A549 (cell line): ENCODE measurements around the gene SCUBE1. TPM values are rescaled to one million over a fixed set of nuclear protein-coding genes. Genes with fewer than 3 reads are reported as not detected.

ENCODE experiments used
- ATAC-seq, 2 experiments: fragments of 200-7000 bp in 1 of 2; fragments of >200 bp in 1 of 2; cut with Nextera tagmentation in 1 of 2; cut with Tn5 transposase in 1 of 2; 3 replicates each; pipeline versions ENCODE4 v1.8.0 to v1.9.1; 2018 to 2020; ENCODE audit warnings: mild to moderate bottlenecking in 1 of 2, moderate library complexity in 1 of 2
- CTCF ChIA-PET: fragments of 300-600 bp; sonication (Branson Sonifier 250); formaldehyde crosslinking; extraction: SDS; loops from one replicate; lab custom pipeline; 2021; ENCODE audit warnings: antibody characterized with exemption, inconsistent platforms; lab: Yijun Ruan, JAX
- POLR2A ChIA-PET: fragments of 350-600 bp; formaldehyde crosslinking; extraction: SDS; loops from one replicate; lab custom pipeline; 2021; ENCODE audit warnings: antibody characterized with exemption, inconsistent platforms; lab: Yijun Ruan, JAX
- DNase-seq, 2 experiments: peaks; one replicate each; pipeline versions ENCODE4 v3.0.0 to v3.0.0-alpha.2; 2011 to 2016; ENCODE audit warnings: low read depth in 1 of 2, low spot score in 1 of 2
- FAIRE-seq: peaks from 2 replicates; lab custom pipeline; 2011; peaks lifted over from hg19 to GRCh38; lab: Jason Lieb, UNC
- H3K27ac ChIP-seq, 2 experiments: fragments of >200 bp; sonication (Bioruptor Twin); formaldehyde crosslinking; 3 replicates each; pipeline ENCODE4 v1.5.1; 2016 to 2017
- H3K4me1 ChIP-seq: fragments of >200 bp; sonication (Bioruptor Twin); formaldehyde crosslinking; 3 replicates; pipeline ENCODE4 v1.6.1; 2016
- H3K4me2 ChIP-seq: fragments of >200 bp; sonication (Bioruptor Twin); formaldehyde crosslinking; 3 replicates; pipeline ENCODE4 v1.6.1; 2016
- H3K4me3 ChIP-seq: fragments of >200 bp; sonication (Bioruptor Twin); formaldehyde crosslinking; 3 replicates; pipeline ENCODE4 v1.5.1; 2016
- H3K9me3 ChIP-seq: fragments of >200 bp; sonication (Bioruptor Twin); formaldehyde crosslinking; 3 replicates; pipeline ENCODE4 v1.6.1; 2016
- CBX2 ChIP-seq: fragments of 200-600 bp; sonication (generic); IDR thresholded peaks from 2 replicates; pipeline ENCODE4 v1.6.1; 2016; ENCODE audit warnings: low read depth, mild to moderate bottlenecking, borderline replicate concordance
- CBX8 ChIP-seq: fragments of 200-600 bp; sonication (generic); IDR thresholded peaks from 2 replicates; pipeline ENCODE4 v1.6.1; 2016
- CEBPB ChIP-seq, 2 experiments: fragments of >200 bp in 1 of 2; sonication (Bioruptor Twin) in 1 of 2; formaldehyde crosslinking in 1 of 2; IDR thresholded peaks; 2 replicates each; pipeline ENCODE4 v1.6.1; 2012 to 2016
- EHMT2 ChIP-seq: fragments of 200-600 bp; sonication (generic); IDR thresholded peaks from 2 replicates; pipeline ENCODE4 v1.6.1; 2016; ENCODE audit warnings: antibody characterized with exemption, low read depth, mild to moderate bottlenecking, moderate library complexity
- ESRRA ChIP-seq: fragments of 150-350 bp; IDR thresholded peaks from 2 replicates; pipeline ENCODE4 v1.6.1; 2014; ENCODE audit warnings: mild to moderate bottlenecking, low read length, borderline replicate concordance
- FOSB ChIP-seq: fragments of 250-450 bp; sonication (Bioruptor Pico); IDR thresholded peaks from 2 replicates; pipeline ENCODE4 v1.5.0; 2020; ENCODE audit warnings: mild to moderate bottlenecking, moderate library complexity
- HDAC2 ChIP-seq: fragments of 200-600 bp; sonication (generic); IDR thresholded peaks from 2 replicates; pipeline ENCODE4 v1.6.1; 2016
- HOXB5 ChIP-seq: fragments of 250-450 bp; sonication (Bioruptor Pico); IDR thresholded peaks from 2 replicates; pipeline ENCODE4 v1.5.0; 2020; ENCODE audit warnings: mild to moderate bottlenecking, moderate library complexity
- MAFK ChIP-seq: fragments of 450-650 bp; IDR thresholded peaks from 2 replicates; pipeline ENCODE4 v1.6.1; 2014; ENCODE audit not compliant: partially characterized antibody
- MYC ChIP-seq: IDR thresholded peaks from 2 replicates; pipeline ENCODE4 v1.6.1; 2012; ENCODE audit warnings: mild to moderate bottlenecking, inconsistent platforms, low read length, improper control_type of control experiment, borderline replicate concordance
- NFE2L2 ChIP-seq: fragments of 150-350 bp; conservative IDR thresholded peaks from 2 replicates; pipeline ENCODE4 v1.6.1; 2014; ENCODE audit warnings: low read length
- NR3C1 ChIP-seq: fragments of >200 bp; sonication (Bioruptor Twin); formaldehyde crosslinking; IDR thresholded peaks from 3 replicates; pipeline ENCODE4 v1.6.1; 2017
- POLR2A ChIP-seq: IDR thresholded peaks from 2 replicates; pipeline ENCODE4 v1.6.1; 2012; ENCODE audit warnings: mild to moderate bottlenecking, low read length
- RCOR1 ChIP-seq: fragments of 150-350 bp; IDR thresholded peaks from 2 replicates; pipeline ENCODE4 v1.6.1; 2014; ENCODE audit warnings: antibody characterized with exemption, low read length, low read depth
- SMC3 ChIP-seq: fragments of >200 bp; sonication (Bioruptor Twin); formaldehyde crosslinking; IDR thresholded peaks from 3 replicates; pipeline ENCODE4 v1.6.1; 2018; ENCODE audit warnings: inconsistent platforms
- TP53 ChIP-seq: fragments of 250-450 bp; sonication (Bioruptor Pico); IDR thresholded peaks from 2 replicates; pipeline ENCODE4 v1.5.0; 2021; ENCODE audit warnings: mild to moderate bottlenecking, moderate library complexity
- ZC3H11A ChIP-seq: fragments of 450-650 bp; IDR thresholded peaks from 2 replicates; pipeline ENCODE4 v1.6.1; 2014; ENCODE audit warnings: antibody characterized with exemption, mild to moderate bottlenecking
- ZNF302 ChIP-seq: fragments of 250-450 bp; sonication (Bioruptor Pico); IDR thresholded peaks from 2 replicates; pipeline ENCODE4 v1.9.0; 2021; ENCODE audit warnings: inconsistent platforms, mild to moderate bottlenecking, moderate library complexity
- WGBS: methylation state at CpG from one replicate; pipeline ENCODE4 v1.1.6; 2017; ENCODE audit errors: missing lambda C conversion rate; 5-methylcytosine and 5-hydroxymethylcytosine counted together
- polyA plus RNA-seq, 4 experiments: library from polyadenylated mRNA; depleted of rRNA in 3 of 4; stranded (reverse); fragments of >200 nt; fragmentation: RNase III in 1 of 4; extraction: RNeasy Plus Mini Kit Qiagen cat#74134 plus additional on column Dnase treatment in 1 of 4; gene quantifications; 2 replicates in 3 of 4; 3 replicates in 1 of 4; pipeline ENCODE4 v1.2.3, GENCODE V29; 2011 to 2017
- TF ChIP-seq, protein P1 (sequence below): IDR thresholded peaks from 2 replicates; pipeline ENCODE4 v1.6.1; 2012
- TF ChIP-seq, protein P2 (sequence below): fragments of >200 bp; sonication (Bioruptor Twin); formaldehyde crosslinking; IDR thresholded peaks from 2 replicates; pipeline ENCODE4 v1.6.1; 2016
- TF ChIP-seq, protein P3 (sequence below): fragments of >200 bp; sonication (Bioruptor Twin); formaldehyde crosslinking; IDR thresholded peaks from 3 replicates; pipeline ENCODE4 v1.6.1; 2016

SCUBE1 gene
- polyA plus RNA-seq, 2 of the 4 experiments (the other 2 are of a cell fraction): 0.01 to 0.12 TPM

DNA sequence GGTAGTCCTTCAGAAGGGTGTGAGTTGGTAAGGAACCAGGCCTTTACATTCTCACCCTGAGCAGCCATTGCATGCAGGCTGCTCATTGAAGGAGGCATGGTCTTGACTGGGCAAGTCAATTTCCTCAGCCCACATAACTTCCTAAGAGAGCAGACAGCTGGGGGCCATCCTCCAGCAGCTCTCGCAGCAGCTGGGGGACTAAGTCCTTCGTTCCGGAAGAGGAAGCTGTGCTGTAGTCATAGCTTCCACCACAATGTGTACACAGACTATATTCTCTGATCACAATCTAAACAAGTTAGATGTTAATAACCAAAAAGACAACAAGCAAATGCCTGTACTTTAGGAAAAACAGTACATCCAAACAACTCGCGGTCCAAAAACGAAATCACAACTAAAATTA, 38.5 kb upstream of the SCUBE1 start:
- POLR2A ChIA-PET: no interaction called here
- CTCF ChIA-PET: interaction anchor here (0.8 to 11.7 kb wide), 4 partner anchors 106 to 445 kb away, joined by 3 to 134 read pairs (median 6); no protein-coding TSS in a partner anchor

DNA sequence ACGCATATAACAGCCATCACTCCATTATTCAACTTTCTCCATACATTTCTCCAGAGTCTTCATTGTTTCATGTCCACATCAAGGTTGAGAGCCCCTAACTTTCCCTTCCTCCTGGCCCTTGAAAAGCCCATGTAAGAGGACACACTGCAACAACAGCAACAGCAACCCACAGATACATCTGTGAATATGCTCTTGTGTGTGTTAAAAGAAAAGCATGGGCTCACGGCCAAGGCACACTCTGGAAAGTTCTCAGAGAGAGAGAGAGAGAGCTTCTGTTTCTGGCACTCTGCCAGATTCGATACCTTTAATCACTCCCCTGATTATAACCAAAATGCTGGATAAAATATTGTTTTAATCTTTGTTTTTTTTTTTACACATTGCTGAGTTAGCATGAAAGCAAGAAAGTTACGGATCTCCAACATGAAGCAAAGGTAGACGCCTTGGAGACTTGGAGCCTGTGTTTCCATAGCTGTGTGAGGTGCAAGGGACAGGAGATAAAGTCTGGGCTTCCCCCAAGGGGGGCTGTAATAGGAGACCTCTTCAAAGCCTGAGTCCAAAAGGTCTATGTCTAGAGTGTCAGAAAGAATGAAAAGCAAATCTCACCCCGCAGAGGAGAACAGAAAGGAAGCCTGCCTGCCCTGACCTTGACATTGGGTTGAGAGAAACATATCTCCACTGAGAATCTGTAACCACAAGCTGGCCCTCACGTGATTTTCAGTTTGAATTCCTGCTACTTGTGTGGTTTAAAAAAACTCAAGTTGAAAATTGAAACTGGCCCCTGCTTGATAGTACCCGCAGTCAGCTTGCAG, 34.9 kb upstream of the SCUBE1 start:
- TF ChIP-seq FOSB (no peak), MAFK (peak; percentile 2)
- no peak for ATAC-seq
- H3K4me1 ChIP-seq: no peaks in the 10 kb centered on the region
- H3K4me3 ChIP-seq: no peak overlapping the region
- CTCF ChIA-PET: interaction anchor here (0.6 to 2.3 kb wide), 4 partner anchors 9 to 527 kb away, joined by 3 to 12 read pairs (median 4); no protein-coding TSS in a partner anchor
- H3K4me2 ChIP-seq: no peak overlapping the region
- DNase-seq: no peak
- FAIRE-seq: no peak
- WGBS: 57% methylated on average over 8 of the region's 8 CpGs
- no peak overlapping the region for H3K27ac ChIP-seq
- H3K9me3 ChIP-seq: no peaks in the 10 kb centered on the region
- POLR2A ChIA-PET: no interaction called here

More for the DNA sequence above, 38.5 kb upstream of the SCUBE1 start:
- H3K4me1 ChIP-seq: no peaks in the 10 kb centered on the region
- no peak for ATAC-seq
- DNase-seq: no peak
- no peak overlapping the region for H3K4me3 ChIP-seq
- no peak for TF ChIP-seq CBX2
- TF ChIP-seq, protein P1, sequence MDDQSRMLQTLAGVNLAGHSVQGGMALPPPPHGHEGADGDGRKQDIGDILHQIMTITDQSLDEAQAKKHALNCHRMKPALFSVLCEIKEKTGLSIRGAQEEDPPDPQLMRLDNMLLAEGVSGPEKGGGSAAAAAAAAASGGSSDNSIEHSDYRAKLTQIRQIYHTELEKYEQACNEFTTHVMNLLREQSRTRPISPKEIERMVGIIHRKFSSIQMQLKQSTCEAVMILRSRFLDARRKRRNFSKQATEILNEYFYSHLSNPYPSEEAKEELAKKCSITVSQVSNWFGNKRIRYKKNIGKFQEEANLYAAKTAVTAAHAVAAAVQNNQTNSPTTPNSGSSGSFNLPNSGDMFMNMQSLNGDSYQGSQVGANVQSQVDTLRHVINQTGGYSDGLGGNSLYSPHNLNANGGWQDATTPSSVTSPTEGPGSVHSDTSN: no peak
- no peak for TF ChIP-seq NR3C1
- no peak for TF ChIP-seq ESRRA
- no peak for TF ChIP-seq RCOR1
- no peak for TF ChIP-seq HOXB5 (CRISPR knock-in tag)
- TF ChIP-seq EHMT2: no peak
- TF ChIP-seq, protein P2, sequence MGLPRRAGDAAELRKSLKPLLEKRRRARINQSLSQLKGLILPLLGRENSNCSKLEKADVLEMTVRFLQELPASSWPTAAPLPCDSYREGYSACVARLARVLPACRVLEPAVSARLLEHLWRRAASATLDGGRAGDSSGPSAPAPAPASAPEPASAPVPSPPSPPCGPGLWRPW: no peak
- no peak for TF ChIP-seq HDAC2
- TF ChIP-seq ZNF302 (CRISPR knock-in tag): no peak
- FAIRE-seq: no peak
- no peaks in the 10 kb centered on the region for H3K9me3 ChIP-seq
- 84% methylated on average over 6 of the region's 6 CpGs for WGBS
- H3K4me2 ChIP-seq: no peak overlapping the region
- H3K27ac ChIP-seq: no peak overlapping the region

DNA sequence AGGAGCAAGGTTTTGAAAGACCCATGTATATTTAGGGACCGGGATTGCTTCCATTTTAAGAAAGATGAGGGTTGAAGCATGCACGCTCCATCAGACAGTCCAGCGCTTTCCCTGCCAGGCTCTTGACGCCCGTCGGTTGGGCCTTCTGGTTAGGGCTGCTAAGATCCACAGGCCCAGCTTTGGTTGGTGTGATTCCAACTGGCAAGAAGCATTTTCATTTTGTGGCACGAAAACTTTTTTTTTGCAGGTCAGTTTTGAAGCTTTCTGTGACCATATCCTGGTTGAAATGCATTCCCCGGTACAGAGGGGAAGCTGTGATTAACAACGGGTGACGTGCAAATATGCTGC, 34.4 kb upstream of the SCUBE1 start:
- H3K4me2 ChIP-seq: no peak overlapping the region
- 70% methylated on average over 10 of the region's 10 CpGs for WGBS
- CTCF ChIA-PET: interaction anchor here (0.6 to 2.3 kb wide), 3 partner anchors 9 to 528 kb away, joined by 3 to 12 read pairs (median 5); no protein-coding TSS in a partner anchor

More for the DNA sequence above, 34.4 kb upstream of the SCUBE1 start:
- no peak overlapping the region for H3K27ac ChIP-seq
- no peak for ATAC-seq
- DNase-seq: no peak
- no peaks in the 10 kb centered on the region for H3K4me1 ChIP-seq
- H3K9me3 ChIP-seq: no peaks in the 10 kb centered on the region
- no peak overlapping the region for H3K4me3 ChIP-seq
- no peak for FAIRE-seq
- POLR2A ChIA-PET: no interaction called here
- TF ChIP-seq SMC3 (no peak), CBX8 (no peak), EHMT2 (no peak), TP53 (CRISPR knock-in tag) (no peak), CEBPB (IDR thresholded peaks at IDR 0.05) (no peak), MYC (no peak), NFE2L2 (no peak), CBX2 (no peak), ZC3H11A (no peak), POLR2A (no peak)
- TF ChIP-seq, protein P3, sequence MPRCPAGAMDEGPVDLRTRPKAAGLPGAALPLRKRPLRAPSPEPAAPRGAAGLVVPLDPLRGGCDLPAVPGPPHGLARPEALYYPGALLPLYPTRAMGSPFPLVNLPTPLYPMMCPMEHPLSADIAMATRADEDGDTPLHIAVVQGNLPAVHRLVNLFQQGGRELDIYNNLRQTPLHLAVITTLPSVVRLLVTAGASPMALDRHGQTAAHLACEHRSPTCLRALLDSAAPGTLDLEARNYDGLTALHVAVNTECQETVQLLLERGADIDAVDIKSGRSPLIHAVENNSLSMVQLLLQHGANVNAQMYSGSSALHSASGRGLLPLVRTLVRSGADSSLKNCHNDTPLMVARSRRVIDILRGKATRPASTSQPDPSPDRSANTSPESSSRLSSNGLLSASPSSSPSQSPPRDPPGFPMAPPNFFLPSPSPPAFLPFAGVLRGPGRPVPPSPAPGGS: no peak
- TF ChIP-seq, protein P2: no peak
